HepG2 (cell line): ENCODE measurements around the gene KNCN. TPM values are rescaled to one million over a fixed set of nuclear protein-coding genes. Genes with fewer than 3 reads are reported as not detected.

Experiments used
- ATAC-seq: fragments of 200-7000 bp; cut with Tn5 transposase; 3 replicates; pipeline ENCODE4 v1.9.1; 2020; ENCODE audit warnings: mild to moderate bottlenecking, moderate library complexity
- BruUV-seq: library from RNA; stranded (reverse); fragments of 400-500 nt; replicated peaks from 2 replicates; lab custom pipeline; 2021; lab: Mats Ljungman, UMichigan
- CTCF ChIA-PET: fragments of 300-600 bp; formaldehyde crosslinking; extraction: SDS; loops from one replicate; lab custom pipeline; 2021; ENCODE audit warnings: low total read pairs, inconsistent platforms, low intra/inter-chr PET ratio; lab: Yijun Ruan, JAX
- POLR2A ChIA-PET: fragments of 350-600 bp; sonication (Branson Sonifier 250); formaldehyde crosslinking; loops from one replicate; lab custom pipeline; 2020; ENCODE audit warnings: antibody characterized with exemption, inconsistent platforms; lab: Yijun Ruan, JAX
- DNase-seq: peaks from one replicate; pipeline ENCODE4 v3.0.0-alpha.2; 2015; ENCODE audit warnings: low spot score
- FAIRE-seq: peaks from 3 replicates; lab custom pipeline; 2011; peaks lifted over from hg19 to GRCh38; lab: Jason Lieb, UNC
- H2AFZ ChIP-seq: one replicate; pipeline ENCODE4 v1.6.1; 2011; ENCODE audit warnings: low read length, inconsistent platforms
- H3K27ac ChIP-seq: fragments of 300-600 bp; 3 replicates; pipeline ENCODE4 v1.8.0; 2011; ENCODE audit warnings: mixed run types, mild to moderate bottlenecking, mixed read lengths, low read length, inconsistent platforms; ENCODE audit not compliant: insufficient read depth; ENCODE audit errors: extremely low read length
- H3K27me3 ChIP-seq, 2 experiments: fragments of 200-600 bp in 1 of 2; 2 replicates in 1 of 2; 3 replicates in 1 of 2; pipeline versions ENCODE4 v1.6.0 to v1.8.0; 2011; ENCODE audit warnings: low read length in 2 of 2, mild to moderate bottlenecking in 2 of 2, moderate library complexity in 2 of 2, inconsistent platforms in 1 of 2; ENCODE audit not compliant: insufficient read depth in 2 of 2, control insufficient read depth in 1 of 2
- H3K36me3 ChIP-seq, 2 experiments: fragments of 200-600 bp in 1 of 2; replicated peaks in 1 of 2; 2 replicates in 1 of 2; 3 replicates in 1 of 2; pipeline versions ENCODE4 v1.5.1 to v1.8.0; 2011; ENCODE audit warnings: low read length in 2 of 2, inconsistent platforms in 1 of 2; ENCODE audit not compliant: insufficient read depth in 2 of 2, control insufficient read depth in 1 of 2
- H3K4me1 ChIP-seq: 2 replicates; pipeline ENCODE4 v1.5.1; 2012; ENCODE audit warnings: low read length, inconsistent platforms; ENCODE audit not compliant: insufficient read depth
- H3K4me2 ChIP-seq: 2 replicates; pipeline ENCODE4 v1.6.0; 2011; ENCODE audit warnings: low read depth, low read length, inconsistent platforms
- H3K4me3 ChIP-seq, 3 experiments: fragments of 200-600 bp in 1 of 3; sonication (generic), shearing (Covaris generic) in 1 of 3; replicated peaks in 1 of 3; 2 replicates each; pipeline ENCODE4 v1.5.1; 2011 to 2016; ENCODE audit warnings: low read length in 3 of 3, inconsistent platforms in 2 of 3, low read depth in 2 of 3, mild to moderate bottlenecking in 2 of 3, control low read depth in 1 of 3, mixed read lengths in 1 of 3; ENCODE audit not compliant: insufficient read depth in 1 of 3
- H3K79me2 ChIP-seq: one replicate; pipeline ENCODE4 v1.6.1; 2011; ENCODE audit warnings: low read length, inconsistent platforms; ENCODE audit not compliant: insufficient read depth
- H3K9ac ChIP-seq: 2 replicates; pipeline ENCODE4 v1.6.0; 2011; ENCODE audit warnings: mild to moderate bottlenecking, low read depth, low read length, inconsistent platforms; ENCODE audit not compliant: insufficient read depth
- H3K9me3 ChIP-seq: 2 replicates; pipeline ENCODE4 v1.5.1; 2012; ENCODE audit warnings: mild to moderate bottlenecking, low read length
- H4K20me1 ChIP-seq: 2 replicates; pipeline ENCODE4 v1.6.0; 2011; ENCODE audit warnings: inconsistent platforms, mild to moderate bottlenecking, low read length, moderate library complexity; ENCODE audit not compliant: insufficient read depth
- BRD4 ChIP-seq: sonication (generic); formaldehyde crosslinking; IDR thresholded peaks from 2 replicates; pipeline ENCODE4 v1.4.0; 2020; ENCODE audit warnings: missing genetic modification reagents
- KDM1A ChIP-seq: IDR thresholded peaks from 2 replicates; pipeline ENCODE4 v1.6.1; 2016; ENCODE audit warnings: missing compliant biosample characterization
- NFE2L1 ChIP-seq: sonication (generic); formaldehyde crosslinking; IDR thresholded peaks from 2 replicates; pipeline ENCODE4 v1.4.0; 2020; ENCODE audit warnings: missing genetic modification reagents, mild to moderate bottlenecking, borderline replicate concordance
- PITX1 ChIP-seq: sonication (generic); formaldehyde crosslinking; IDR thresholded peaks from 2 replicates; pipeline ENCODE4 v1.5.1; 2020; ENCODE audit warnings: mild to moderate bottlenecking, missing genetic modification reagents
- POLR2G ChIP-seq: fragments of 200-400 bp; formaldehyde crosslinking; IDR thresholded peaks from 2 replicates; pipeline ENCODE4 v1.6.1; 2018; ENCODE audit warnings: mild to moderate bottlenecking, low read depth, low read length, moderate library complexity
- RCOR2 ChIP-seq: IDR thresholded peaks from 2 replicates; pipeline ENCODE4 v1.6.1; 2016; ENCODE audit warnings: missing biosample characterization, missing genetic modification reagents
- SP1 ChIP-seq, 2 experiments: fragments of 450-650 bp in 1 of 2; sonication (generic) in 1 of 2; formaldehyde crosslinking in 1 of 2; IDR thresholded peaks; 2 replicates each; pipeline versions ENCODE4 v1.4.0 to v1.6.1; 2016 to 2020; ENCODE audit warnings: missing genetic modification reagents in 1 of 2
- TGIF2 ChIP-seq: IDR thresholded peaks from 2 replicates; pipeline ENCODE4 v1.6.1; 2016; ENCODE audit warnings: control low read depth, missing compliant biosample characterization
- THAP9 ChIP-seq: sonication (generic); formaldehyde crosslinking; IDR thresholded peaks from 2 replicates; pipeline ENCODE4; 2020; ENCODE audit warnings: missing genetic modification reagents, mild to moderate bottlenecking, borderline replicate concordance
- ZNF274 ChIP-seq: sonication (generic); formaldehyde crosslinking; IDR thresholded peaks from 2 replicates; pipeline ENCODE4 v1.5.1; 2020; ENCODE audit warnings: mild to moderate bottlenecking, missing genetic modification reagents
- ZNF326 ChIP-seq: sonication (generic); formaldehyde crosslinking; IDR thresholded peaks from 2 replicates; pipeline ENCODE4 v1.4.0; 2020; ENCODE audit warnings: missing genetic modification reagents, borderline replicate concordance
- ZNF44 ChIP-seq: sonication (generic); formaldehyde crosslinking; IDR thresholded peaks from 2 replicates; pipeline ENCODE4 v1.5.1; 2020; ENCODE audit warnings: mild to moderate bottlenecking, missing genetic modification reagents
- ZNF629 ChIP-seq: sonication (generic); formaldehyde crosslinking; conservative IDR thresholded peaks from 2 replicates; pipeline ENCODE4 v1.5.0; 2020; ENCODE audit warnings: missing genetic modification reagents
- WGBS: methylation state at CpG from one replicate; pipeline ENCODE4 v1.1.6; 2017; ENCODE audit warnings: low lambda C conversion rate; 5-methylcytosine and 5-hydroxymethylcytosine counted together
- in situ Hi-C: cut with HindIII; loops from 2 replicates; pipeline ENCODE4 v1.10.0; 2017; ENCODE audit warnings: low pct_unique_long_range_greater_than_20kb; ENCODE audit not compliant: extremely low pct_ligation_motif_present
- intact Hi-C: fragments of 100-400 bp; cut with micrococcal nuclease; formaldehyde crosslinking; loops from one replicate; pipeline ENCODE4 v1.10.0; 2022; ENCODE audit not compliant: unreplicated experiment
- polyA plus RNA-seq, 8 experiments: library from polyadenylated mRNA; depleted of rRNA in 3 of 8; stranded (reverse) in 7 of 8; unstranded in 1 of 8; fragments of >200 nt; fragmentation: Illumina TruSeq in 4 of 8; extraction: Trizol in 4 of 8; gene quantifications; 2 replicates each; pipeline versions ENCODE4 v1.2.1 to v1.2.3, GENCODE V29; 2011 to 2016; ENCODE audit warnings: low read depth in 4 of 8, missing spikeins in 1 of 8, mixed read lengths in 1 of 8; ENCODE audit not compliant: insufficient read depth in 1 of 8
- total RNA-seq, 5 experiments: library from RNA; depleted of rRNA; stranded (reverse); fragments of >200 nt; fragmentation: Illumina TruSeq; extraction: Trizol; gene quantifications; 2 replicates each; pipeline ENCODE4 v1.2.3, GENCODE V29; 2016; ENCODE audit warnings: low read depth in 1 of 5
- TF ChIP-seq, protein P1 (sequence below): sonication (generic); formaldehyde crosslinking; IDR thresholded peaks from 2 replicates; pipeline ENCODE4 v1.4.0; 2020; ENCODE audit warnings: missing genetic modification reagents
- TF ChIP-seq, protein P2 (sequence below): sonication (generic); formaldehyde crosslinking; IDR thresholded peaks from 2 replicates; pipeline ENCODE4 v1.5.0; 2020; ENCODE audit warnings: mild to moderate bottlenecking, missing genetic modification reagents, borderline replicate concordance

The KNCN gene
- total and polyA plus RNA-seq, 2 of the 13 experiments (the other 11 are each of a cell fraction or from before 2014, with no cell fraction given) = not detected

DNA sequence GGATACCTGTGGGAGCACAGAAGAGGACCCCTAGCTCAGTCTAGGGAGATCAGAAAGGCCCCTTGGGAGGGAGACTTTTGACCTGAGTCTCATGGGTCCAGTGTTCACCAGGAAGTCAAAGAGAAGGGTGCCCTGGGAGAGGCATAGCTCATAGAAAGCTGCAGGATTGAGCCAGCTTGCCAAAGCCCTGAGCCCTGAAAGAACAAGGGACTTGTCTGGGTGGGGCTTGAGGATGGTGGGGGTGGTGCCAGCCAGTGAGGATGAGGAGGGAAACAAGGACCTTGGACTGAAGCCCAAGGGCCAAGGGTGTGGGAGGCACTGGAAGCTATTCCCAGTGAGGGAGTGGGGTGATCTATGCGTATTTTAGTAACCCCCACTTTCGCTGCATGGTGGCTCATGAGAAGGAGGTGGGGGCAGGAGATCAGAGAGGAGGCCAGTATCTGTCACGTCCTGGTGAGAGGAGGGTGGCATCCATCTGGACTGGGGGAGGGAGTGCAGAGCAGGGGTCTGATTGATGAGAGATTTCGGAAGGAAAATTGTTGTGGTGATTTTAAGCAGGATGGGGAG is 33.4 kb downstream of the KNCN start:
- H4K20me1 ChIP-seq = no peaks in the 10 kb centered on the region
- no peak overlapping the region for H3K9ac ChIP-seq
- ChIA-PET CTCF (no interaction called here), POLR2A (no interaction called here)
- H3K4me3 ChIP-seq = no peak overlapping the region
- no peak for FAIRE-seq
- no peak for DNase-seq
- in situ Hi-C loops (no loop called here), intact Hi-C loops (no loop called here)
- no peak overlapping the region for H3K4me2 ChIP-seq
- H3K36me3 ChIP-seq = no peaks in the 10 kb centered on the region
- BruUV-seq = no TSS peak
- H3K79me2 ChIP-seq = no peaks in the 10 kb centered on the region
- H3K27me3 ChIP-seq = peaks cover 3 to 35% of the 10 kb centered on the region in 2 experiments; a peak in 3 of 5 replicates
- 53% methylated on average over 4 of the region's 4 CpGs for WGBS
- no peak overlapping the region for H3K27ac ChIP-seq
- ATAC-seq = no peak
- H2AFZ ChIP-seq = no peak overlapping the region
- no peaks in the 10 kb centered on the region for H3K9me3 ChIP-seq
- peaks cover 20% of the 10 kb centered on the region; the same call in 1 of the 2 replicates for H3K4me1 ChIP-seq
- TF ChIP-seq, protein P1, sequence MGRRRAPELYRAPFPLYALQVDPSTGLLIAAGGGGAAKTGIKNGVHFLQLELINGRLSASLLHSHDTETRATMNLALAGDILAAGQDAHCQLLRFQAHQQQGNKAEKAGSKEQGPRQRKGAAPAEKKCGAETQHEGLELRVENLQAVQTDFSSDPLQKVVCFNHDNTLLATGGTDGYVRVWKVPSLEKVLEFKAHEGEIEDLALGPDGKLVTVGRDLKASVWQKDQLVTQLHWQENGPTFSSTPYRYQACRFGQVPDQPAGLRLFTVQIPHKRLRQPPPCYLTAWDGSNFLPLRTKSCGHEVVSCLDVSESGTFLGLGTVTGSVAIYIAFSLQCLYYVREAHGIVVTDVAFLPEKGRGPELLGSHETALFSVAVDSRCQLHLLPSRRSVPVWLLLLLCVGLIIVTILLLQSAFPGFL (CRISPR knock-in tag) = no peak
- TF ChIP-seq TGIF2 (CRISPR knock-in tag) (no peak), PITX1 (CRISPR knock-in tag) (no peak), ZNF274 (CRISPR knock-in tag) (no peak), KDM1A (no peak), POLR2G (no peak), THAP9 (CRISPR knock-in tag) (no peak), ZNF44 (CRISPR knock-in tag) (no peak), ZNF629 (CRISPR knock-in tag) (no peak), NFE2L1 (no peak), SP1 (IDR thresholded peaks at IDR 0.05) (no peak), SP1 (CRISPR knock-in tag; IDR thresholded peaks at IDR 0.05) (no peak), BRD4 (CRISPR knock-in tag) (no peak), ZNF326 (no peak), RCOR2 (CRISPR knock-in tag) (no peak)
- TF ChIP-seq, protein P2, sequence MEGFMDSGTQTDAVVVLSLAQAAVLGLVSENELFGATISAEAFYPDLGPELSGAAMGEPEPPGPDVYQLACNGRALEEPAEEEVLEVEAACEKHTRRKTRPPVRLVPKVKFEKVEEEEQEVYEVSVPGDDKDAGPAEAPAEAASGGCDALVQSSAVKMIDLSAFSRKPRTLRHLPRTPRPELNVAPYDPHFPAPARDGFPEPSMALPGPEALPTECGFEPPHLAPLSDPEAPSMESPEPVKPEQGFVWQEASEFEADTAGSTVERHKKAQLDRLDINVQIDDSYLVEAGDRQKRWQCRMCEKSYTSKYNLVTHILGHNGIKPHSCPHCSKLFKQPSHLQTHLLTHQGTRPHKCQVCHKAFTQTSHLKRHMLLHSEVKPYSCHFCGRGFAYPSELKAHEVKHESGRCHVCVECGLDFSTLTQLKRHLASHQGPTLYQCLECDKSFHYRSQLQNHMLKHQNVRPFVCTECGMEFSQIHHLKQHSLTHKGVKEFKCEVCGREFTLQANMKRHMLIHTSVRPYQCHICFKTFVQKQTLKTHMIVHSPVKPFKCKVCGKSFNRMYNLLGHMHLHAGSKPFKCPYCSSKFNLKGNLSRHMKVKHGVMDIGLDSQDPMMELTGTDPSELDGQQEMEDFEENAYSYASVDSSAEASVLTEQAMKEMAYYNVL (CRISPR knock-in tag) = no peak
